Measurements from ENCODE around the gene RNF26. TPM values are rescaled to one million over a fixed set of nuclear protein-coding genes. Genes with fewer than 3 reads are reported as not detected.

The RNF26 gene
- total and polyA plus RNA-seq, 2 of the 4 experiments (the other 2 are of a cell fraction), result 3.4 to 36.7 TPM

DNA sequence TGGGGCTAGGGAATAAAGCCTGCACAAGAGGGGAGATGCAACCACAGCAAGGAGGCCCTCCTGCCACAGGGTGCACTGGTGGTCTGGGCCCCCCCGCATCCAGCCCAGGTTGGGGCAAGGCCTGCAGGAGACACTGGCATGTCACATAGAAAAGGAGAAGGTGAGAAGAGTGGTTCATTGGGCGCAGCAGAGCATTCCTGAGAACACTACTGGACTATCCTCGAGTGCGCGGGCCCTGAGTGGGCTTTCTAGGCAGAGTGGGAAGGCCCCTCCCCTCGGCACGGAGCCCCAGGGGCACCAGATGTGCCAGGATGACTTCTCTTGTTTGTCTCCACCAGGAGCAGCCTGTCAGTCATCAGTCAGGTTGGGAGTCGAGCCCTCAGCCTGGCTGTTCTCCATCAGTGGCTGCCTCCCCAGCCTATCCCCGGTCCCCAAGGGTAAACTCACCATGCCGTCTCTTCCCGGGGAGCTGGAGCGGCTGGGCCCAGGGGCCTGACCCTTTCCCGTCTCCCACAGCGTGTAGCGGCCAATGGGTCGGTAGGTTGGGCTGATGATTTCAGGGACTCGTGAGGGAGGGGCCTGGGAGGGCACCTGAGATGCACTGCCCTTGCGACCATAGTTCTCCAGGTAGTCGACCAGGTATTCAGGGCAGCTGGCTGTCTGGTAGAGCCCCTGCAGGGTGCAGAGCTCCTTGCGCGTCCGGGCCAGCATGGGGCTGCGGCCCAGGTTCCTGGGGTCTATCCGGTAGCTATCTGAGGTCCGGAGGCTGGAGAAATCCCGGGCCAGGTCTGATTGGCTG is 38.1 kb downstream of the RNF26 start:
- ChIA-PET POLR2A (ENCODE audit: unreplicated experiment) (no interaction called here), CTCF (interaction anchor here (1.6 to 5.3 kb wide), 2 partner anchors 16 to 34 kb away, joined by 3 to 30 read pairs; no protein-coding TSS in a partner anchor)
- Histone ChIP-seq H2AFZ (replicated peaks; ENCODE audit: low read length, poor library complexity) (no peak overlapping the region), H3K56ac (ENCODE audit: extremely low read depth, insufficient read depth, low read length) (no peak overlapping the region), H2AK5ac (ENCODE audit: low read depth, low read length) (no peak overlapping the region), H3K4ac (ENCODE audit: low read depth, low read length) (no peak overlapping the region), H4K20me1 (ENCODE audit: insufficient read depth, low read length) (no peaks in the 10 kb centered on the region), H2BK5ac (ENCODE audit: low read depth, low read length, poor library complexity, severe bottlenecking) (no peak overlapping the region), H3K4me2 (ENCODE audit: low read depth, low read length) (no peak overlapping the region), H3K9me3 (ENCODE audit: control insufficient read depth, insufficient read depth, low read length) (no peaks in the 10 kb centered on the region), H3K36me3 (ENCODE audit: control insufficient read depth, insufficient read depth, low read length) (no peaks in the 10 kb centered on the region), H3K27ac (ENCODE audit: insufficient read depth, low read length) (no peak overlapping the region), H3K14ac (replicated peaks; ENCODE audit: low read depth, low read length) (no peak overlapping the region), H3K4me1 (ENCODE audit: control insufficient read depth, insufficient read depth, low read length) (peaks cover 30% of the 10 kb centered on the region), H3K23ac (ENCODE audit: low read depth, low read length) (no peak overlapping the region), H4K8ac (ENCODE audit: low read depth in 2 of 2, low read length in 2 of 2) (no peak overlapping the region), H3K9me1 (ENCODE audit: insufficient read depth, low read length) (peaks cover 6% of the 10 kb centered on the region), H2BK15ac (ENCODE audit: low read depth, low read length) (no peak overlapping the region), H3K9ac (ENCODE audit: low read depth, low read length) (no peak overlapping the region), H2BK120ac (ENCODE audit: low read depth, low read length) (no peak overlapping the region), H4K5ac (ENCODE audit: low read depth, low read length) (no peak overlapping the region), H2BK20ac (ENCODE audit: low read depth, low read length) (no peak overlapping the region), H3K18ac (ENCODE audit: low read depth, low read length) (no peak overlapping the region), H3K27me3 (ENCODE audit: control insufficient read depth, insufficient read depth, low read length) (no peaks in the 10 kb centered on the region), H3K4me3 (ENCODE audit: insufficient read depth, low read depth, low read length) (no peak overlapping the region), H4K91ac (ENCODE audit: insufficient read depth, low read depth, low read length) (no peak overlapping the region), H3K79me1 (ENCODE audit: low read depth in 1 of 2, low read length in 2 of 2) (no peaks in the 10 kb centered on the region), H2AK9ac (replicated peaks; ENCODE audit: low read depth, low read length, poor library complexity) (no peak overlapping the region)
- no peak for TF ChIP-seq SMC3 (IDR thresholded peaks at IDR 0.05; ENCODE audit: low read depth, low read length)
- no peak for TF ChIP-seq POLR2A (IDR thresholded peaks at IDR 0.05; ENCODE audit: low read depth, low read length)
- TF ChIP-seq RCOR1 (IDR thresholded peaks at IDR 0.05; ENCODE audit: insufficient replicate concordance, low read length), result no peak
- TF ChIP-seq CHD1 (IDR thresholded peaks at IDR 0.05; ENCODE audit: low read depth, low read length), result no peak
- no peak for TF ChIP-seq BHLHE40 (IDR thresholded peaks at IDR 0.05; ENCODE audit: low read depth, low read length)
- no TSS peak for BruUV-seq (replicated peaks)
- dilution Hi-C loops (cut with HindIII; ENCODE audit: low sequenced_read_pairs, unreplicated experiment), result no loop called here
- in situ Hi-C loops (cut with MboI; ENCODE audit: low sequenced_read_pairs), result loop anchor here (25.0 kb wide), 1 partner anchor 740 kb away; no protein-coding TSS in a partner anchor
- ATAC-seq (ENCODE audit: low read depth) (no peak), DNase-seq (no peak)
- intact Hi-C loops (cut with micrococcal nuclease), result no loop called here
- WGBS, 2 experiments (ENCODE audit: extremely low coverage in 2 of 2, insufficient read length in 1 of 2), result 87% methylated on average over 13 of the region's 26 CpGs; no CpG with 5 or more reads in 1 of the 2 experiments

Measured in IMR-90 (cell line).